ENCODE results near the gene CDH22.

GRCh38 chr20:46129955-46130481 lies 178.3 kb downstream of the CDH22 start:
- no peak for TF ChIP-seq CTCF (IDR thresholded peaks at IDR 0.05)
- TF ChIP-seq EZH2 (IDR thresholded peaks at IDR 0.05): no peak
